B cell (primary cell): ENCODE data around the gene NOS1AP.

Experiments
- CTCF ChIP-seq: fragments of 200-600 bp; IDR thresholded peaks from one replicate; pipeline ENCODE4 v1.8.0; 2022; ENCODE audit warnings: antibody characterized with exemption, mild to moderate bottlenecking
- EZH2 ChIP-seq: IDR thresholded peaks from 2 replicates; pipeline ENCODE4 v1.6.1; 2012; ENCODE audit warnings: borderline replicate concordance, low read depth, mild to moderate bottlenecking, moderate library complexity, low read length; ENCODE audit not compliant: insufficient read depth, poor library complexity, severe bottlenecking

GRCh38 chr1:162368451-162368850, 299.0 kb downstream of the NOS1AP start:
- TF ChIP-seq CTCF (no peak), EZH2 (no peak)
